Measurements from ENCODE around the gene ATG16L2.

- TF ChIP-seq, protein P1, sequence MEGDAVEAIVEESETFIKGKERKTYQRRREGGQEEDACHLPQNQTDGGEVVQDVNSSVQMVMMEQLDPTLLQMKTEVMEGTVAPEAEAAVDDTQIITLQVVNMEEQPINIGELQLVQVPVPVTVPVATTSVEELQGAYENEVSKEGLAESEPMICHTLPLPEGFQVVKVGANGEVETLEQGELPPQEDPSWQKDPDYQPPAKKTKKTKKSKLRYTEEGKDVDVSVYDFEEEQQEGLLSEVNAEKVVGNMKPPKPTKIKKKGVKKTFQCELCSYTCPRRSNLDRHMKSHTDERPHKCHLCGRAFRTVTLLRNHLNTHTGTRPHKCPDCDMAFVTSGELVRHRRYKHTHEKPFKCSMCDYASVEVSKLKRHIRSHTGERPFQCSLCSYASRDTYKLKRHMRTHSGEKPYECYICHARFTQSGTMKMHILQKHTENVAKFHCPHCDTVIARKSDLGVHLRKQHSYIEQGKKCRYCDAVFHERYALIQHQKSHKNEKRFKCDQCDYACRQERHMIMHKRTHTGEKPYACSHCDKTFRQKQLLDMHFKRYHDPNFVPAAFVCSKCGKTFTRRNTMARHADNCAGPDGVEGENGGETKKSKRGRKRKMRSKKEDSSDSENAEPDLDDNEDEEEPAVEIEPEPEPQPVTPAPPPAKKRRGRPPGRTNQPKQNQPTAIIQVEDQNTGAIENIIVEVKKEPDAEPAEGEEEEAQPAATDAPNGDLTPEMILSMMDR (IDR thresholded peaks at IDR 0.05): no peak
- no peak for TF ChIP-seq EZH2 (IDR thresholded peaks at IDR 0.05; ENCODE audit: borderline replicate concordance, insufficient read depth, low read depth, low read length, poor library complexity, severe bottlenecking)
These were observed 15.8 kb downstream of the ATG16L2 start for GRCh38 chr11:72829884-72830533.
